Hematopoietic multipotent progenitor cell treated with erythropoietin and hydrocortisone succinate and interleukin-3 and kit ligand, for 8 days (in vitro differentiated cells): Measurements from ENCODE around the gene MARK3.

Experiments used
- DNase-seq: peaks from one replicate; pipeline ENCODE4 v3.0.0-alpha.2; 2015

Gene MARK3

DNA sequence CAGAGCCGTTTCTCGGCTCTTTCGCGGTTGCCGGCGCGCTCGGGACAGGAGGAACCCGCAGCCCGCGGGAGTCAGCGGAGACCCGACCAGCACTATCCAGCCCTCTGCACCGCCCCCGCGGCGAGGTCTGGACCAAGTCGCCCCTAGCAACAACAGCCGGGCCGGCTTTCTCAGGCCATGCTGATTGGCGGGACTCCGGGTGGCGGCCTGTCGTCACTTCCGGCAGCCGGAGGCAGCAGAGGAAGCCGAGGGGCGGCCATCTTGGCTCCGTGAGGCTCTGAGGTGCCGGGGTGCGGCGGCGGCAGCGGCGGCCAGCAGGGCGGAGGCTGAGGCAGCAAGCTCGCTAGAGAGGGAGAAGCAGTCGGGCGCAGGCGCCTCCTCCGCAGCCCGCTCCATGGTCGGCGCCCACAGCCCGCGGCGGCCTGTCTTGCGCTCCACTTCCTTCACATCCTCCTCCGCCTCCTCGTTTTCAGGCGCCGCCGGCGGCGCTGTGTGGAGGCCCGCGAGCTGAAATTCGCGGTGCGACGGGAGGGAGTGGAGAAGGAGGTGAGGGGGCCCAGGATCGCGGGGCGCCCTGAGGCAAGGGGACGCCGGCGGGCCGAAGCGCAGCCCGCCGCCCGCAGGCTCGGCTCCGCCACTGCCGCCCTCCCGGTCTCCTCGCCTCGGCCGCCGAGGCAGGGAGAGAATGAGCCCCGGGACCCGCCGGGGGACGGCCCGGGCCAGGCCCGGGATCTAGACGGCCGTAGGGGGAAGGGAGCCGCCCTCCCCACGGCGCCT is at the start of gene MARK3:
TSS of gene MARK3 (plus strand) at position 264 of the 777 bp plus-strand sequence. CDS start 615 bp downstream, outside the sequence.
- peak; percentile 96 for DNase-seq

DNA sequence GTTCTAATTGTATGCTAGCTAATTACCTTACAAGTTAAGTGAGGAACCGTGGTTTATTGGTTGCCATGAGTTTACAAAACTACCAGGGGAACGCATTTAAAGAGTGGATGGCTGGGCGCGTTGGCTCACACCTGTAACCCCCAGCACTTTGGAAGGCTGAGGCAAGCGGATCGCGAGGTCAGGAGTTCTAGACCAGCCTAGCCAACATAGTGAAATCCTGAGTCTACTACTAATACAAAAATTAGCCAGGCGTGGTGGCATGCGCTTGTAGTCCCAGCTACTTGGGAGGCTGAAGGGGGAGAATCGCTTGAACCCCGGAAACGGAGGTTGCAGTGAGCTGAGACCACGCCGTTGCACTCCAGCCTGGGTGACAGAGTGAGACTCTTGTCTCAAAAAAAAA is 49.0 kb upstream of the MARK3 start:
- DNase-seq, result no peak

DNA sequence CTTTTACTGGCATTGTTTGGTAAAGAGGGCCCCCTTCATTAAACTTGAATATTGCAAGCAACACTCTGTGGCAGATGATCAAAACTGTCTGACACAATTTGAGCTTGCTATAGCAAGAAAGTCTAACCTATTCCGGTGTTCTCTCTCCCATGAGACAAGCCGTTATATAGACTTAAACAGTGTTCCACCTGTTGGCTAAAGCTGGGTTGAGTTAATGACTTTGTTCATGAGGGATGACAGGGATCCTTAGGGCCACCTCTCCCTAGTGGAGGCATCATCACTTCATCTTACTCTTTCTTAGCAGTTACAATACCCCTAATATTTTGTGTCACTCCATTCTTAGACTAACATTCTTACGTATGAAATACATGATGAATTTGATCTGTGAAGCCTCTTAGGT is 47.4 kb upstream of the MARK3 start:
- no peak for DNase-seq

DNA sequence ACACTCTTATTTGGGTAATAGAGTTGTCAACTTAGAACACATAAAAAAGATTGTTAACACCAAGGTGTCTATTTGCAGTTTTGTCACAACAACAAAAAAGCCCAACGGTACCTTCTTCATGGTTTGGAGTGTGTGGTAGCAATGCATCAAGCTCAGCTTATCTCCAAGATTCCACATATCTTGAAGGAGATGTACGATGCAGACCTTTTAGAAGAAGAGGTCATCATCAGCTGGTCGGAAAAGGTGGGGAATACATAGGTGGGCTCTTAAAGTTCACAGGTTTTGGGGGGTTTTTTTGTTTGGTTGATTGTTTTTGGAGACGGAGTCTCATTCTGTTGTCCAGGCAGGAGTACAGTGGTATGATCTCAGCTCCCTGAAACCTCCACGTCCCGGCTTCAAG is 45.7 kb upstream of the MARK3 start:
- no peak for DNase-seq

DNA sequence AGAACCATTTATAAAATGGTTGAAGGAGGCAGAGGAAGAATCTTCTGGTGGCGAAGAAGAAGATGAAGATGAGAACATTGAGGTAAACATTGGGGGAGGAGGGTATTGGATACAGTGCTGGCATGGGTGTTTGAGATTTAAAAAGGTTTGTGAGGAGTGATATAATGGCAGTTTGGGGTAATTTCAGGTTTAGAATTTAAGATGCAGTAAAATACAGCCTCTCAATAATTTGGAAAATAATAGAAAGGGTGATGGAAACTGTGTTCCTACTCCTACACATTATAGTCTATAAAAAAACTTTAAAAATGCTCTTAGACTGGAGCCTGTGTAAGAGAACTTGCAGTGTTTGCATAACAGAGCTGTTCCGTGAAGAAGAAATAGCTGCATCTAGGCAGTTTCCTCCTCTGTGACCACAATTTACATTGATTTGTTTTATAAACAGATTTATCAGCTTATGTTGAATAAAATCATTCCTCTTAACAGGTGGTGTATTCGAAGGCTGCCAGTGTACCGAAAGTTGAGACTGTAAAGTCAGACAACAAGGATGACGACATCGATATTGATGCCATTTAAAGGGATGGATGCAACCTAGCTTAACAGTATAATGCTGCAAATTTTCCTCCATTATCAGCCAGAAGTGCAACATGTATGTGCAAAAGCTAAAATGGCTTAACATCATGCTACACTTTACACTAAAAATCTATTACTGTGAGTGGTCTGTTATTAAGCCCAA is 44.6 kb upstream of the MARK3 start:
- no peak for DNase-seq

DNA sequence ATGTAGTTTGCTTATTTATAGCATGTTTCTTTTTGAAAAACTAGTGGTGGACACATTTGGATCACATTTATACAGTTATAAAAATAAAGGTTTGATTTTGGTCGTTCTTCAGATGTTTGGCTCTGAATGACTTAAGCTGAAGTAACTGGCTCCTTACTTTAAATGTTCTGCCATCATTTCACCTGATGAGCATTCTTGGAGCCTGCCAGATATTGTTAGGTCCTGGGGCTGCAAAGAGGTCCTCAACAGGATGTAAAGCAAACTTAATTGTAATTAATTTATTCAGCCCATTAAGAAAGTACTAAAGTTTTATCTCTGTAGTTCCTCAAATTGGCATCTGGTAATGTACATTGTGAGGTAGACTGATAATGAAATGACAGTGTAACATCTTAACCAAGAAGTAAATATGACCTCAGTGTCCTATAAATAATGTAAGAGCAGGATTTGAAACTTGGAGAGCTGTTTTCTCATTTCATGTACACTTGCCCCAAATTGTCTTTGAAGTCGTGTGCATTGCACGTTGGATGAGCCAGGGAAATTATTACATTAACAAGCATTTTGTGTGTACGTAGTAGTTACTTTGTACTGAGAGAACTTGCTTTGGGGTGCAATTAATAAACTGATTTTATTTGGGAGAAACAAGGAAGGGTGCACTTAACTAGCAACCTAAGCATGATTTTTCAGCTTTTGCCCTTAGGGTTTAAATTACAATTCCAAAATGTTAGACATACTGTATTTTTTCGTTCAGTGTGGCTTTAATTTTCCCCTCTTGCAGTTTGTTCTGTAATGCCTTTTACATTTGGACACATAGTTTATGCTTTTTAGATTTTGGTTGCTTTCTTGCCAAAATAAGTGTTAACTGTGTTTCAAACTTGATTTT is 43.7 kb upstream of the MARK3 start:
- DNase-seq, result peak; percentile 51

DNA sequence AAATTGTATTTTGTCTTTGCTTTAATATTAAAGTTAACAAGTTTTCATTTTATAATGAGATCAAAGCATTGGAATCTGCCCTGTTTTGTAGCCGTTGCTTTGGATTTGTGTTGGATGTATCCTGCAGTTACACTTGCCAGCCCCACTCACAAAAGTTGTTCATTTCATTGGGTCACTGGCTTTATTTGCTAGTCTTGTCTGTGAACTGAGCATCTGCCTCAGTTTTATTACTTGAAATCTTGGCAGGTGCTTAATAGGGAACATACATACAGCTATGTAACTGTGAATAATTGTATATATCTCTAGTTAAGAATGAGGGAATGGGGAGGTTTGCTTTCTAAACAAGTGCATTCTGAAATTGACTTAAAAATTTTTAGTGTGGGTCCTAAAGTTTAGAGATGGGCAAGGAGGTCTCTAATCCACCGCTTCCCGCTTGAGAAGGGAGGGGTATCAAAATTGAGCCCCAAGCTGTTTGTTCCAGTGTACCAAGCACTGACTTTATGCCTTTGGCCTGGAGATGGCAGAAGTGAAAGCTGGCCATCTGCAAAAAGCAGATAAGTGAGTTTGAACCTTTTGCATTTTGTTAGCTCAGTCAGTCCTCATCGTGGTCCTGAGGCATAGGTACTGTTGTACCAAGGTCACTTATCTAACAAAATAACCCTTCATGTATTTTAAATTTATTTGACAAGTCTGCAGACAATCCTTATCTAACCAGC is 41.9 kb upstream of the MARK3 start:
- peak; percentile 83 for DNase-seq

DNA sequence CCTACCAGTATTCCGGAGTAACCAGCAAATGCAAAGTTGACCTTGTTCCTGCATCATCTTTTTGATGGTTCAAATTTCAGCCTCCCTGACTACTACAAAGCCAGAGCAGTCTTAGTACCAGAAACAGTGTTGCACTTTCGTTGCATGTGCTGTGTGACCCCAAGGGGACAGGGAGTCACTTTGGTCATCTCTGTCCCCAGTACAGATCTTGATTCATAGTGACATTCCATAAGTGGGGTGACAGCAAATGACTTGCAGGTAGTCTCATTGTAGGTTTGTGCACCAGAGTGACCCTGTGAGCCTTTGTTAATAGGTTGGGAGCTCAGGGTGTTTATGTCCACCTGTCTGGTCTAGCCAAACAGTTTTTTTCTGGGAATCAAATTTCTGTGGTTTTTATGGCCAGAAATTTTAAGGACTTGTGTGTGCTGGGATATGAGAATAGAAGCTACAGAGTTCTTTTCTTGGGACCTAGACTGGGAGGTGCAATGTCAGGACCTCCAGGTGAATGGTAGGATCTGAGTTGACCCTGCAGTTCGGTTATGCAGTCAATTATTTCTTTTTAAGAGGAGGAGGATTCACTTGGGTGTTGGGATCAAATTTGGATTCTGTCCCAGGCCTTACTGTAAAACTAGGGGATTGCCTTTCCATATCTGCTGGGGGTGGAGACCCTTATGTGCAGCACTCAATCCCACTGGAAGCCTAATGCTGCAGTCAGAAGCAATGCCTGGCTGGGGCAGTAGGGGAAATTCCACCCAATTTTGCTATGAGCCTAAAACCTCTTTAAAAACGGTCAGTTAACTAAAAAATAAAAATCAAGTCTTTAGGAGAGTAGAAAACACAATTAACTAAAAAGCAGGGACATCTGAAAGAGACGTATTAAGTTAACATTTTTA is 41.1 kb upstream of the MARK3 start:
- DNase-seq, result no peak

DNA sequence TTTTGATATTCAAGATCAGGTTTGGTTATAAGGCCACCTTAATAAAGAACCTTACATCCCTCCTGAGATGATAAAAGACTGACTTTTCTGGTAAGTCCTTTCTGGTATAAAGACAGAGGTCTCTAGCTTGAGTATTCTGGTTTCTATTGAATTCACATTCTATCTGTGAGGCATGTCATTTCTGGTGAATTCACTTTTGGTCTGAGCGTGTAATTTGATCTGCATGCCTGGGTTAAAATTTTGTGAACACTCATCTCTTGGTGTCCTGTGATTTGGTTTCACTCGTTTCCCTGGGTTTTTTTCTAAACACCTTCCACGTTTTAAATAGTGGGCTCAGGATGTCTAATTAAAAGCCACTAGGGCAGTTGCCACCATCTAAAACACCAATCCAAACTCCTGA is 38.9 kb upstream of the MARK3 start:
- no peak for DNase-seq

DNA sequence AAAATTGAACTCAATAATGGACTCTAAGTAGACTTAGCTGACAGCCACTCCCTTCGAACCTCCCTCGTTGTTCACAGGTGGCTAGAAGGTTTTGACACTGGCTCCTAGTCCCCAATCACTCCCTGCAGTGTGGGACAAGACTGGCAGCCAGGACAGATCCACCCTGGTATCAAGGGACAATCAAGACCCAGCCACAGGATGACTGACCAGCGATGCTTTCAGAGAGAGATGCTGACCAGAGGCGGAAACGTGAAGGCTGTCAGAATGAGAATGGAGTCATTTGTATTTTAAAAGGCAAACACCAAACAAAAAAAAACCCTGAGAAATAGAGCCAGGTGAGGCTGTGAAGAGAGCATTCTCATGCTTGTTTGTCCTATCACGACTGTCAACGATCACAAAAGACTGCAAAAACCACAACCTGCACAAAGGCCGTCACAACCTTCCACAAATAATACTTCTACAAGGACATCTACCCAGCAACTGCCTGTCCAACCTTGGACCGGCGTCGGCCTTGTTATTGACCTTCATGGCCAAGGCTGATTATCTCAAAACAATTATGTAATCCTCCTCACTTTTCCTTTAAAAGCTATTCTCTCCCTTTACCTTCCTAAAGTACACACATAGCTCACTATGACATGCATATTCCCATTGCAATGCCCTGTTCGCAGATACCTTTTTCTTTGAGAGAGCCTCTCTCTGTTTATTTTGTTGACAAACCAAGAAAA is 38.0 kb upstream of the MARK3 start:
- no peak for DNase-seq

DNA sequence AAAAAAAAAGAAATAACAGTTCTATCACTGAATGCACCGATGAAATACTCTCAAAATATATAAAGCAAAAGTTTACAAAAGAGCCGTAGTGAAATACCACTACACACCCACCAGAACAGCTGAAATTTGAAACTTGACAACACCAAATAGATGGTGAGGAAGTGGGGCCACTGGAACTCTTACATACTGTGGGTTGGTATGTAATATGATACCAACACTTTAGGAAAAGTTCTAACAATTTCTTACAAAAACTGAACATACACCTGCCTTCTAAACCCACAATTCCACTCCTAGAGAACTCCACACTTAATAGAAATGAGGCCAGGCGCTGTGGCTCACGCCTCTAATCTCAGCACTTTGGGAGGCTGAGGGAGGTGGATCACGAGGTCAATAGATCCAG is 37.1 kb upstream of the MARK3 start:
- no peak for DNase-seq

DNA sequence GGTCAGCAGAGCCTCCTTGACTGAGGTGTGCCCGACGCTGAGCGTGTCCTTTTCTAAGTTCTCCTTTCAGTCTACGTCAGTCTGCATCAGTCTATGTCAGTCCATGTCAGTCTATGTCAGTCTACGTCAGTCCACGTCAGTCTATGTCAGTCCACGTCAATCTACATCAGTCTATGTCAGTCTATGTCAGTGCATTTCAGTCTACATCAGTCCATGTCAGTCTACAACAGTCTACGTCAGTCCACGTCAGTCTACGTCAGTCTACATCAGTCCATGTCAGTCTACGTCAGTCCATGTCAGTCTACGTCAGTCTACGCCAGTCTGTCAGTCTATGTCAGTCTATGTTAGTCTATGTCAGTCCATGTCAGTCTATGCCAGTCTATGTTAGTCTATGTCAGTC is 35.2 kb upstream of the MARK3 start:
- DNase-seq, result no peak

DNA sequence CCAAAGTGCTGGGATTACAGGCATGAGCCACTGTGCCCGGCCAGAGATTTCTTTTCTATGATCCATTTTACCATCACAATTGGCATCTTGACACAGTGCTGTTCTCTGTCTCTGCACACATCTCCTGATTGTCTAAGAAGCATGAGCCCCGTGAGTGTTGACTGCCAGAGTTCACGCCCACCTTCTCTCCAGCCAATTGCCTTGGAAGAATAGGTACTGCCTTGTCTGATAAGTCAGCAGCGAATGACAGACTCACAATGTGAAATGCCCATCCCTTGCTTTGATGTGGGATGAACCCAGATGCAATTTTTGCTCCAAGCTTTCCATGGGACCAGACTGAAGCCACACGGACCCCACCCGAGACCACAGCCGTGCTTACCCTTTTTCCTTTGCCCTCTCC is 31.9 kb upstream of the MARK3 start:
- DNase-seq, result peak; percentile 83

DNA sequence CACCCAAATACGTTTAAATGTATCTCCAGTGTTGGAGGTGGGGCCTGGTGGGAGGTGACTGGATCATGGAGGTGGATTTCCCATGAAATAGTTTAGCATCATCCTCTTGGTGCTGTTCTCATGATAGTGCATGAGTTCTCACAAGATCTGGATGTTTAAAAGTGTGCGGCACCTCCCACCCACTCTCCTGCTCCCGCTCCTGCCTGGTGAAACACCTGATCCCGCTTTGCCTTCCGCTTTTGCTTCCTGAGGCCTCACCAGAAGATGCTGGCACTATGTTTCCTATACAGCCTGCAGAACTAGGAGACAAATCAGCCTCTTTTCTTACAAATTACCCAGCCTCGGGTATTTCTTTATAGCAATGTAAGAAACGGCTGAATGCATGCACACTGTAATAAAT is 31.1 kb upstream of the MARK3 start:
- DNase-seq, result no peak

DNA sequence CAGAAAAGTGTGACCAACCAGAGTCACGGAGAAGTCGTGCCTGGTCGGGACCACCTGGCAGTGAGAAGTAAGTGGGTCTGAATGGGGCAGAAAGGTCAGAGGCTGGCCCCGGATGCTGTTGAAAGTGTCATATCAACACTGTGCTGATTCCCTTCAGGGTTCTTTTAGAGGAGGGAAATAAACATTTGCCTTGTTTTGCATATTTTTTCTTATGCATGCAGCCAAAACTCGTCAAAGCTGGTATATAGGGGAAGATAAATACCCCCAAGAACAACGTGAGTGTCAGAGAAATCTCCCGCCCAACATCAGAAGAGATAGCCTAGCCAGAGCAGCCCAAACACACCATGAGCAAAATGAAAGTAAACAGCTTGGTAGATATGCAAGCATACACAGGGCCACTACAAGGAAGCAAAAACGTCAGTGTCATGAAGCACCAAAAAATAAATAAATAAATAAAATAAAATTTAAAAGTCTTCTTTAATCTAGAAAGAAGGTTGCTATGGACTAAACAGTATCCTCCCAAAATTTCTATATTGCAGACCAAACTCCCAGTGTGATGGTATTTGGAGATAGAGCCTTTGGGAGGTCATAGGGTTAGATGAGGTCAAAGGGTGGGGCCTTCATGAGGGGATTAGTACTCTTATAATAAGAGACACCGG is 29.1 kb upstream of the MARK3 start:
- peak; percentile 74 for DNase-seq

DNA sequence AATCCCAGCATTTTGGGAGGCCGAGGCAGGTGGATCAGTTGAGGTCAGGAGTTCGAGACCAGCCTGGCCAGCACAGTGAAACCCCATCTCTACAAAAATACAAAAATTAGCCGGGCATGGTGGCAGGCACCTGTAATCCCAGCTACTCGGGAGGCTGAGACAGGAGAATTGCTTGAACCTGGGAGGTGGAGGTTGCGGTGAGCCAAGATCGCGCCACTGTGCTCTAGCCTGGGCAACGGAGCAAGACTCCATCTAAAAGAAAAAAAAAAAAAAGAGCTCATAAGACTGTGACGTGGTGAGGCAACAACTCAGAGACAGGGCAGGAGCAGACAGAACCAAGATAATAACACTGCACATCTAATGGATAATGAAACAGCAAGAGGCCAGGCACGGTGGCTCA is 27.7 kb upstream of the MARK3 start:
- DNase-seq, result peak; percentile 5

DNA sequence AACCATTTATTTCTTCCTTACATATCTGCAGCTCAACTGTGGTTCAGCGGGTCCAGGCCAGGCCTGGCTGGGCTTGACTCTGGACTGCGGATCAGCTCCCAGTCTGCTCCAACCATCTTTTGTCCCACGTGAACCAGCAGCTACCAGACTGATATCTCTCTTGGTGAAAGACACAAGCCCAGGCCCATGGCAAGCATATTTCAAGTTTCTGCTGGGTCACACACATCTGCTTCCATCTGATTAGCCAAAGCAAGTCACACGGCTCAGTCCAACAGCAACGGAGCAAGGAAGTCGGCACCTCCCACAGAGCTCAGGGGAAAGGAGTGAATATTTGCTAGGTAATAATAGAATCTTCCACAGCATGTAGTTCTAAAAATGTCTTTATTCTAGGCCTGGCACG is 24.7 kb upstream of the MARK3 start:
- peak; percentile 93 for DNase-seq

DNA sequence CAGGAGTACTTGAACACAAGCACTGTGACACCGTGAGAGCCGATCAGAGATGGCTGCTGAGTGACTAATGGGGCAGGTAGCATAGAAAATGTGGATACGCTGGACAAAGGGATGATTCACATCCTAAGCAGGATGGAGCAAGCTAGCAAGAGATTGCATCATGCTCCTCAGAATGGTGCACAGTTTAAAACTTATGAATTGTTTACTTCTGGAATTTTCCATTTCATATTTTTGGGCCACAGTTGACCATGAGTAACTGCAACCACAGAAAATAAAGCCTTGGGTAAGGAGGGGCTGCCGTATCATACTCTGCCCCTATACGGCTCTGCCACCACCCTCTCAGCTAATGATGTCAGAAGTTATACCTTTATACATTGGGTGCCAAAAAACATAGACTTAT is 23.3 kb upstream of the MARK3 start:
- peak; percentile 34 for DNase-seq

DNA sequence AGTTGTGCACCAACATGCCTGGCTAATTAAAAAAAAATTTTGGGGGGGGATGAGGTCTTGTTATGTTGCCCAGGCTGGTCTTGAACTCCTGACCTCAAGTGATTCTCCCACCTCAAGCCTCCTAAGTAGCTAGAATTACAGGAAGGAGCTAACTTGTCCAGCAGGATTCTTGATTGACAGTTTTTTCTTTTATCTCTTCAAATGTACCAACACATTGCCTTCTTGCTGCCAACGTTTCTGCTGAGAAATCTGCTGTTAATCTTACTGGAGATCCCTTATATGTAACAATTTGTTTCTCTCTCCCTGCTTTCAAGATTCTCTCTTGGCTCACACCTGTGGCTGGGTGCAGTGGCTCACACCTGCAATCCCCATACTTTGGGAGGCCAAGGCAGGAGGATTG is 22.4 kb upstream of the MARK3 start:
- peak; percentile 39 for DNase-seq

DNA sequence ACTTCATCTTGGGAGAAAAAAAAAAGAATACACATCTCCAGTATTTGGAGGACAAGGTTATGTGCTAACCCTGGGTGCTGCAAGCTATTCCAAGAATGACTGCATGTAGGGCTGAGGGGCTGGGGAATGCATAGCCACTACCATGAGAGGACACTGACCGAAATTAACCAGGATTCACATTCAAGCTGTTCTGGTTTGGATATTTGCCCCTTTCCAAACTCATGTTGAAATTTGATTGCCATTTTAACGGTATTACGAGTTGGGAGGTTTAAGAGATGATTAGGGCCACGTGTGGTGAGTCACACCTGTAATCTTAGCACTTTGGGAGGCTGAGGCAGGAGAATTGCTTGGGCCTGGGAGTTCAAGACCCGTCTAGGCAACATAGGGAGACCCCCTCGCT is 18.5 kb upstream of the MARK3 start:
- DNase-seq, result no peak

DNA sequence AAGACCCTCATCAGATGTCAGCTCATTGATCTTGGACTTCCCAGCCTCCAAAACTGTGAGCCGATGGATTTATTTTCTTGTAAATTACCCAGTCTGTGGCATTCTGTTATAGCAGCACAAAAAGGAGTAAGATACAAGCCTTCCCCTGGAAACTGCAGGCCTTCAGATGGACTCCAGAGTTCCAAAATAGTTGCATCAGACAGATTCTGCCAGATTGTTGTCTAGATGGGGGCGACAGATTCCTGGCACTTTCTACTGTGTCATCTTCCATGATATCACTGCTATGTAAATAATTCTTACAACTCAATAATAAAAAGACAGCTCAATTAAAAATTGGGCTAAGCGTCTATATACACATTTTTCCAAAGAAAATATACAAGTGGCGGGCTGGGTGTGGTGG is 17.2 kb upstream of the MARK3 start:
- no peak for DNase-seq
